ENCODE results near the gene CRABP2. TPM values are rescaled to one million over a fixed set of nuclear protein-coding genes. Genes with fewer than 3 reads are reported as not detected.
A peak's percentile ranks its signal among the peaks of the same experiment; 100 is the strongest.

The CRABP2 gene
- total RNA-seq, 1 experiment from 2014 or later, result 1.1 TPM

GRCh38 chr1:156751757-156752481 is 46.5 kb upstream of the CRABP2 start:
- intact Hi-C loops (cut with micrococcal nuclease; ENCODE audit: unreplicated experiment), result loop anchor here (2.0 kb wide), 1 partner anchor 15 kb away; the partner anchor contains the start of gene PRCC
- no TSS peak for BruUV-seq (replicated peaks)
- ChIA-PET POLR2A (ENCODE audit: low non-redundant PET) (interaction anchor here (0.6 to 1.0 kb wide), 6 partner anchors 11 to 1327 kb away, joined by 3 to 18 read pairs (median 6); partner anchors contain the start of genes MRPL24 and PRCC), CTCF (interaction anchor here (0.9 to 1.1 kb wide), 2 partner anchors 26 to 108 kb away, joined by 3 to 4 read pairs; no protein-coding TSS in a partner anchor)
- H3K36me3 ChIP-seq (ENCODE audit: insufficient read depth, low read length, poor library complexity, severe bottlenecking), result no peaks in the 10 kb centered on the region
- H3K27ac ChIP-seq (ENCODE audit: low read depth, low read length, poor library complexity, severe bottlenecking), result peak overlapping the region; percentile 98
- DNase-seq (ENCODE audit: low spot score), result peak; percentile 99
- peak overlapping the region; percentile 92 for H3K4me3 ChIP-seq (ENCODE audit: low read depth, low read length, poor library complexity, severe bottlenecking)
- H3K4me1 ChIP-seq (ENCODE audit: insufficient read depth, low read length, poor library complexity, severe bottlenecking), result peaks cover 28% of the 10 kb centered on the region
- TF ChIP-seq EZH2 (IDR thresholded peaks at IDR 0.05; ENCODE audit: borderline replicate concordance, low read depth, low read length, poor library complexity, severe bottlenecking), result no peak
- H3K27me3 ChIP-seq (replicated peaks; ENCODE audit: insufficient read depth, low read depth, low read length, poor library complexity), result no peaks in the 10 kb centered on the region
- no peaks in the 10 kb centered on the region for H3K9me3 ChIP-seq (ENCODE audit: low read depth, low read length, poor library complexity, severe bottlenecking)

DNA sequence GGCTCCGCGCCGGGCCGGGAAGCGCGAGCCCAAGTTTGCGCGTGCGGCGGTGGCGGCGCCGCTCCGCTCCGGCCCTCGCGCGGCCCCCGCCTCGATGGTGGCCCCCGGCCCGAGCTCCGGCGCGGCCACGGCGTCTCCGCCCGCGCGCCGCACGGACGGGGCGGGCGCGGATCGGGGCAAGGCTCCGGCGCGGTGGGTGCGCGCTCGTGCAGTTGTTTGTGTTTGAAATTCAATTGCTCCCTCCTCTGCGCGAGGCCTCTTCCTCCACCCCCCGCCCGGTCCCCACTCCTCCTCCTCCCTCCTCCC is 46.0 kb upstream of the CRABP2 start, which contains the start of gene HDGF:
TSS of gene HDGF (minus strand) at position 225 of the 306 bp plus-strand sequence. CDS start 246 bp downstream, outside the sequence.
- H3K4me3 ChIP-seq (ENCODE audit: low read depth, low read length, poor library complexity, severe bottlenecking), result peak within 1 kb of the TSS; percentile 92
- peaks cover 33% of the 10 kb centered on the region for H3K4me1 ChIP-seq (ENCODE audit: insufficient read depth, low read length, poor library complexity, severe bottlenecking)
- DNase-seq (ENCODE audit: low spot score), result no peak
- peak within 1 kb of the TSS; percentile 98 for H3K27ac ChIP-seq (ENCODE audit: low read depth, low read length, poor library complexity, severe bottlenecking)
- no TSS peak for BruUV-seq (replicated peaks)
- H3K36me3 ChIP-seq (ENCODE audit: insufficient read depth, low read length, poor library complexity, severe bottlenecking), result no peaks in the 10 kb centered on the region
- H3K27me3 ChIP-seq (replicated peaks; ENCODE audit: insufficient read depth, low read depth, low read length, poor library complexity), result no peaks in the 10 kb centered on the region
- intact Hi-C loops (cut with micrococcal nuclease; ENCODE audit: unreplicated experiment), result loop anchor here (2.0 kb wide), 1 partner anchor 15 kb away; the partner anchor contains the start of gene PRCC
- TF ChIP-seq, protein P1, sequence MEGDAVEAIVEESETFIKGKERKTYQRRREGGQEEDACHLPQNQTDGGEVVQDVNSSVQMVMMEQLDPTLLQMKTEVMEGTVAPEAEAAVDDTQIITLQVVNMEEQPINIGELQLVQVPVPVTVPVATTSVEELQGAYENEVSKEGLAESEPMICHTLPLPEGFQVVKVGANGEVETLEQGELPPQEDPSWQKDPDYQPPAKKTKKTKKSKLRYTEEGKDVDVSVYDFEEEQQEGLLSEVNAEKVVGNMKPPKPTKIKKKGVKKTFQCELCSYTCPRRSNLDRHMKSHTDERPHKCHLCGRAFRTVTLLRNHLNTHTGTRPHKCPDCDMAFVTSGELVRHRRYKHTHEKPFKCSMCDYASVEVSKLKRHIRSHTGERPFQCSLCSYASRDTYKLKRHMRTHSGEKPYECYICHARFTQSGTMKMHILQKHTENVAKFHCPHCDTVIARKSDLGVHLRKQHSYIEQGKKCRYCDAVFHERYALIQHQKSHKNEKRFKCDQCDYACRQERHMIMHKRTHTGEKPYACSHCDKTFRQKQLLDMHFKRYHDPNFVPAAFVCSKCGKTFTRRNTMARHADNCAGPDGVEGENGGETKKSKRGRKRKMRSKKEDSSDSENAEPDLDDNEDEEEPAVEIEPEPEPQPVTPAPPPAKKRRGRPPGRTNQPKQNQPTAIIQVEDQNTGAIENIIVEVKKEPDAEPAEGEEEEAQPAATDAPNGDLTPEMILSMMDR (conservative IDR thresholded peaks at IDR 0.05; ENCODE audit: low read depth, low read length), result no peak
- TF ChIP-seq EZH2 (IDR thresholded peaks at IDR 0.05; ENCODE audit: borderline replicate concordance, low read depth, low read length, poor library complexity, severe bottlenecking), result no peak
- CTCF ChIA-PET, result interaction anchor here (1.1 kb wide), 1 partner anchor 25 kb away, joined by 4 read pairs; no protein-coding TSS in a partner anchor
- no peaks in the 10 kb centered on the region for H3K9me3 ChIP-seq (ENCODE audit: low read depth, low read length, poor library complexity, severe bottlenecking)
- POLR2A ChIA-PET (ENCODE audit: low non-redundant PET), result interaction anchor here (0.6 to 1.0 kb wide), 3 partner anchors 50 to 1263 kb away, joined by 7 to 18 read pairs (median 7); no protein-coding TSS in a partner anchor

GRCh38 chr1:156750711-156751450 is 45.5 kb upstream of the CRABP2 start:
- Histone ChIP-seq H3K27ac (ENCODE audit: low read depth, low read length, poor library complexity, severe bottlenecking) (peak overlapping the region; percentile 98), H3K36me3 (ENCODE audit: insufficient read depth, low read length, poor library complexity, severe bottlenecking) (no peaks in the 10 kb centered on the region), H3K9me3 (ENCODE audit: low read depth, low read length, poor library complexity, severe bottlenecking) (no peaks in the 10 kb centered on the region), H3K4me3 (ENCODE audit: low read depth, low read length, poor library complexity, severe bottlenecking) (peak overlapping the region; percentile 92), H3K4me1 (ENCODE audit: insufficient read depth, low read length, poor library complexity, severe bottlenecking) (peaks cover 38% of the 10 kb centered on the region), H3K27me3 (replicated peaks; ENCODE audit: insufficient read depth, low read depth, low read length, poor library complexity) (no peaks in the 10 kb centered on the region)
- ChIA-PET CTCF (interaction anchor here (1.1 kb wide), 1 partner anchor 25 kb away, joined by 4 read pairs; no protein-coding TSS in a partner anchor), POLR2A (ENCODE audit: low non-redundant PET) (interaction anchor here (0.6 to 1.0 kb wide), 3 partner anchors 250 to 1263 kb away, joined by 3 to 18 read pairs (median 7); no protein-coding TSS in a partner anchor)
- BruUV-seq (replicated peaks), result no TSS peak
- DNase-seq (ENCODE audit: low spot score), result no peak
- intact Hi-C loops (cut with micrococcal nuclease; ENCODE audit: unreplicated experiment), result loop anchor here (2.0 kb wide), 1 partner anchor 16 kb away; the partner anchor contains the start of gene PRCC
- TF ChIP-seq, protein P1 (conservative IDR thresholded peaks at IDR 0.05; ENCODE audit: low read depth, low read length), result no peak
- no peak for TF ChIP-seq EZH2 (IDR thresholded peaks at IDR 0.05; ENCODE audit: borderline replicate concordance, low read depth, low read length, poor library complexity, severe bottlenecking)

All from A673 (cell line).